Dendritic cell treated with granulocyte-macrophage colony-stimulating factor and Interleukin-4, amounts not matched to agents 40 ng/mL and 50 ng/mL, for 4 days (primary cell): ENCODE results near the gene PLTP.
"Not testable (repeated sequence)": the region's sequence is repeated elsewhere in the genome, so short reads cannot be mapped to it uniquely, and the experiment has no call there.

Source experiments
- H3K27ac Mint-ChIP-seq: one replicate; pipeline ENCODE4 v1.8.0; 2022; ENCODE audit warnings: mild to moderate bottlenecking, mixed read lengths
- H3K27me3 Mint-ChIP-seq: one replicate; pipeline ENCODE4 v1.8.0; 2022; ENCODE audit warnings: mild to moderate bottlenecking, mixed read lengths
- H3K36me3 Mint-ChIP-seq: one replicate; pipeline ENCODE4 v1.8.0; 2022; ENCODE audit warnings: low read depth, mixed read lengths
- H3K4me1 Mint-ChIP-seq: one replicate; pipeline ENCODE4 v1.8.0; 2022; ENCODE audit warnings: low read depth, mixed read lengths
- H3K4me3 Mint-ChIP-seq: one replicate; pipeline ENCODE4 v1.8.0; 2022; ENCODE audit warnings: mild to moderate bottlenecking, moderate library complexity, mixed read lengths
- H3K9me3 Mint-ChIP-seq: one replicate; pipeline ENCODE4 v1.8.0; 2022; ENCODE audit warnings: mixed read lengths
- intact Hi-C: fragments of 100-400 bp; cut with micrococcal nuclease; formaldehyde crosslinking; loops from one replicate; pipeline ENCODE4 v1.15.0; 2022

PLTP gene

DNA sequence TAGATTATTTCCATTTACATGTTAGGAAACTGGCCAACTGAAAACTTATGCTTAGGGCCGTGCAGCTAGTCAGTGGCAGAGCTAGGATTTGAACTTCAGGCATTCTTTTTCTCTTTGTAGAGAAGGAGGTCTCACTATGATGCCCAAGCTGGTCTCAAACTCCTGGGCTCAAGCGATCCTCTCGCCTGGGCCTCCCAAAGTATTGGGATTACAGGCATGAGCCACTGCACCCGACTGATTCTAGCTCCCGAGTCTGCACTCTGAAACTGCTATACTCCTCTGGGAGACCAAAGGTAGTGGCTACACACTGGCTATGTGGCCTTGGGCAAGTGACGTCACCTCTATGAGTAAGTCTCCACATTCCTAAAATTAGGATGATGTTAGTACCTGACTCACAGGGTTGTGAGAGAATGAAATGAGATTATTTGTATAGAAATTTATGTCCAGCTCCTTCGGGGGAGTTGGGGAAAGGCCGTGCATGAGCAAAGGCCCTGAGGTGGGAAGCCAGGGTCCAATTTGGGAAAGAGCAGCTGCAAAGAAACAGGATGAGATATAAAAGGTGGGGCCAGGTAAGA lies 6.4 kb downstream of the PLTP start:
- H3K4me1 Mint-ChIP-seq: peaks cover 26% of the 10 kb centered on the region
- no peak overlapping the region for H3K4me3 Mint-ChIP-seq
- H3K36me3 Mint-ChIP-seq: no peaks in the 10 kb centered on the region
- no peaks in the 10 kb centered on the region for H3K27me3 Mint-ChIP-seq
- H3K27ac Mint-ChIP-seq: peak overlapping the region; percentile 55
- intact Hi-C loops: no loop called here
- no peaks in the 10 kb centered on the region for H3K9me3 Mint-ChIP-seq

DNA sequence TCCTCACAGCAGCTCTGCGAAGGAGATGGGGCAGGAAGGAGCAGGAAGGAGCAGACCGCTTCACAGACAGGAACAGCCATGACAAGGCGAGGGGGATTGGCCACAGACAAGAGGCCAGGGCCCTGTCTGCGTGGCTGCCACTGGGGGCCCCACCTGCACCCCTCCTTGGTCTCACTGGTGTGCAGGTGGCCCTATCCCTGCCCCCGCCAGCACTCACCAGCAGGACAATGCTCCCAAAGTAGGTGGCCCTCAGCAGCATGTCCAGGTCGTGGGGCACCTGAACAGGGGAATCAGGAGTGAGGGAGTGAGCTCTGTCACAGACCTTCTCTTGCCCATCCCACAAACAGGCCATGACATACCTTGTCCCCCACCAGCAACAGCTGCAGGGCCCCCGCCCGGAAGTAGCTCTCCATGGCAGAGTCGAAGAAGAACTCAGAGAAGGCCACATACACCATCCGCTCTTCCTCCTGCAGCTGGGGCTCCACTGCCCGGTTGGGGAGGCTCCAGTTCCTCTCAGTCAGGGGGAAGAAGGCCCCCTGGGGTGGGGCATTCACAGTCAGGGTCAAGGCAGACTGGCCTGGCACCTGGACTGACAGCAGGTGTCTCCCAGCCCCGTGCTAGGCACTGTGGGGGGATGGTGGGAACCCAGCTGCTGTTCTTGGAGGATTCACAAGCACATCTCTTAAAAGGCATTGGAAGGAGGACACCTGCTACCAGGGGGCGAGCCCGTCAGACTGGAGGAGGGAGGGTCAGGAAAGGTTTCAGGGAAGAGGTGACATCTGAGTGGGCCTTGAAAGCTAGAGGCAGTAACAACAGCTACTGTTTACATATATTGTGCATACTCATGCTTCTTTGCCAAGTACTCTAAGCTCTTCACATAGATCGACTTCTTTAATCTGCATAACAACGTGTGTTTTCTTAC lies 7.1 kb downstream of the PLTP start:
- Mint-ChIP-seq H3K27ac (peak overlapping the region; percentile 55), H3K9me3 (no peaks in the 10 kb centered on the region), H3K4me3 (no peak overlapping the region), H3K36me3 (peaks cover 2% of the 10 kb centered on the region), H3K27me3 (no peaks in the 10 kb centered on the region), H3K4me1 (peaks cover 18% of the 10 kb centered on the region)
- intact Hi-C loops: no loop called here

- Mint-ChIP-seq H3K27ac (no peak overlapping the region), H3K36me3 (peaks cover 28% of the 10 kb centered on the region), H3K4me3 (no peak overlapping the region), H3K9me3 (no peaks in the 10 kb centered on the region), H3K27me3 (no peaks in the 10 kb centered on the region), H3K4me1 (peaks cover 10% of the 10 kb centered on the region)
- intact Hi-C loops: no loop called here
Measured at GRCh38 chr20:45902199-45902701, 9.7 kb downstream of the PLTP start.

DNA sequence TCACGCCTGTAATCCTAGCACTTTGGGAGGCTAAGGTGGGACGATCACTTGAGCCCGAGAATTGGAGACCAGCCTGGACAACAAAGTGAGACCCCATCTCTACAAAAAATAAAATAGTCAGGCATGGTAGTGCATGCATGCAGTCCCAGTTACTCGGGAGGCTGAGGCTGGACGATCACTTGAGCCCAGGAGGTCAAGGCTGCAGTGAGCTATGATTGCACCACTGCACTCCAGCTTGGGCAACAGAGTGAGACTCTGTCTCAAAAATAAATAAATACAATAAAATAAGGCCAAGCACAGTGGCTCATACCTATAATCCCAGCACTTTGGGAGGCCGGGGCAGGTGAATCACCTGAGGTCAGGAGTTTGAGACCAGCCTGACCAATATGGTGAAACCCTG lies 10.6 kb downstream of the PLTP start:
- Mint-ChIP-seq H3K4me1 (peaks cover 10% of the 10 kb centered on the region), H3K36me3 (peaks cover 38% of the 10 kb centered on the region)
- not testable (repeated sequence) for H3K4me3 Mint-ChIP-seq

DNA sequence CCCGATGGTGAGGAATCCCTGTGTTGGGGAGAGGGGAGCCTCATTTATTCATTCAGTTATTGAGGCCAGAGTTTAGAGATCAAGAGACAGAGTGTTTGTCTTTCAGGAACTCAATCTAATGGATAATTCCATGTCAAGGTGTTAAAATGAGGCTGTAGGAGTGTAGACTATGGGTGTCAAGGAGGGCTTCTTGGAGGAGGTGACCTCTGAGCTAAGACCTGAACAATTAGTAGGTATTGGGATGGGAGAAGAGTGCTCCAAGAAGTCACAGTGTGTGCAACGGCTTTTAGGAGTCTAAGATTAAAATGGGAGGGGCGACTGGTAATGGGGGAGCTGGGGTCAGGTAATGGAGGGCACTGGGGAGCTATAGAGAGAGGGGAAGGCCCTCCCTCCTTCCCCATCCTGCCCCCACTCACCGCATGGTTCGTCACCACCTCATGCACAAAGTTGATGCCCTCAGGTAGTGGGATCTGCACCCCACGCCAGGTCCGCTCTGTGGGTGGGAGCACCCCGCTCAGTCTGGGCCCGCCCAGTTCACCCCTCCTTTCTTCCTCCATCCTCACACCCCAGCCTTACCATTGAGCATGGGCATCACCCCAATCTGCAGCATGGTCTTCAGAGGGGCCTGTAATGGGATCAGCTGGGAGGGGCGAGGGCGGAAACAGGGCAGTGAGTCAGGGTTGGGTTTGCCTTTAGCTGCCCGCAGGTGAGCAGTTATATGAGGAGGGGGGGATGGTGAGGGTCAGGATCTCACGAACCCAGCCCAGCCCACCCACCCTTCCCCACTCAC lies 12.7 kb downstream of the PLTP start:
- intact Hi-C loops: no loop called here
- no peak overlapping the region for H3K27ac Mint-ChIP-seq
- H3K36me3 Mint-ChIP-seq: peaks cover 59% of the 10 kb centered on the region
- H3K27me3 Mint-ChIP-seq: no peaks in the 10 kb centered on the region
- no peaks in the 10 kb centered on the region for H3K9me3 Mint-ChIP-seq
- no peak overlapping the region for H3K4me3 Mint-ChIP-seq
- H3K4me1 Mint-ChIP-seq: peaks cover 2% of the 10 kb centered on the region

More for the DNA sequence above, 10.6 kb downstream of the PLTP start:
- H3K27ac Mint-ChIP-seq, intact Hi-C loops, H3K9me3 Mint-ChIP-seq, H3K27me3 Mint-ChIP-seq: not testable (repeated sequence)

DNA sequence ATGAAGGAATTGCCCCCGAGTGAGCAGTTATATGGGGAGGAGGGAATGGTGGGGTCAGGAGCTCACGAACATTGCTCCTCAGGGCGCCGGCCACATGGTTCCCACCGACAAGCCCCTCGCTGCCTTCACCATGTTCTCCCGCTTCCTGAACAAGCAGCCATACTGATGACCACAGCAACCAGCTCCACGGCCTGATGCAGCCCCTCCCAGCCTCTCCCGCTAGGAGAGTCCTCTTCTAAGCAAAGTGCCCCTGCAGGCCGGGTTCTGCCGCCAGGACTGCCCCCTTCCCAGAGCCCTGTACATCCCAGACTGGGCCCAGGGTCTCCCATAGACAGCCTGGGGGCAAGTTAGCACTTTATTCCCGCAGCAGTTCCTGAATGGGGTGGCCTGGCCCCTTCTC lies 13.7 kb downstream of the PLTP start:
- Mint-ChIP-seq H3K27ac (no peak overlapping the region), H3K4me1 (peaks cover 11% of the 10 kb centered on the region), H3K27me3 (no peaks in the 10 kb centered on the region), H3K9me3 (no peaks in the 10 kb centered on the region), H3K4me3 (no peak overlapping the region), H3K36me3 (peaks cover 68% of the 10 kb centered on the region)
- intact Hi-C loops: no loop called here

DNA sequence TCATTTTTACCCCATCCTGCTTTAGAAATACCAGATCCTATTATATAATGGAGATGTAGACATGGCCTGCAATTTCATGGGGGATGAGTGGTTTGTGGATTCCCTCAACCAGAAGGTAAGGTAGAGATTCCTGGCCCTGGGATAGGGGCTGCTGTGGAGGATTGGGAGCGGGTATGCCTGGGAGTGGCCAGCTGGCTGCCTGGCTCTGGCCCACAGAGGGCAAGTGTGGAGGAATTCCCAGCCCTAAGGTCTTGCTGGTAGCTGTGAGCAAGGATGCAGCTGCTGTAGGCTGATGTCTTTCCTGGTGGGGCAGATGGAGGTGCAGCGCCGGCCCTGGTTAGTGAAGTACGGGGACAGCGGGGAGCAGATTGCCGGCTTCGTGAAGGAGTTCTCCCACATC lies 14.3 kb downstream of the PLTP start:
- H3K9me3 Mint-ChIP-seq: no peaks in the 10 kb centered on the region
- H3K27me3 Mint-ChIP-seq: no peaks in the 10 kb centered on the region
- H3K4me3 Mint-ChIP-seq: no peak overlapping the region
- H3K36me3 Mint-ChIP-seq: peaks cover 74% of the 10 kb centered on the region
- intact Hi-C loops: no loop called here
- H3K27ac Mint-ChIP-seq: no peak overlapping the region
- peaks cover 17% of the 10 kb centered on the region for H3K4me1 Mint-ChIP-seq

DNA sequence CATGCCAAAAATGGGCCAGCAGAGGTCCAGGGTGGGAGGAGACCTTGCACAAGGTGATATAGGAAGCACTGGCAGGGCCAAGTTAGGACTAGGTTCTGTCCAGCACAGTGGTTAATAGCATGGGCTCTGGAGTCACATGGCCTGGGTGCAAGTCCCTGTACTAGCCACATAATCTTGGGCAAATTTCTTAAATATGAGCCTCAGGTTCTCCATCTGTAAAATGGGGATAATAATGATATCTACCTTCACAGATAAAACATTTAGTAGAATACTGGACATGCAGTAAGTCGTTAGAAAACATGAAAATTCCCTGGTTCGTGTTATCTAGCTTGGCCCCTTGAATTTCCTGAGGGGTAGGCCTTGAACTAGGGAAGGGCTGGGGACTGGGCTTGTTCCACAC lies 14.7 kb downstream of the PLTP start:
- Mint-ChIP-seq H3K36me3 (peaks cover 78% of the 10 kb centered on the region), H3K9me3 (no peaks in the 10 kb centered on the region), H3K27ac (no peak overlapping the region)

GRCh38 chr20:45896641-45897161 lies 15.3 kb downstream of the PLTP start:
- H3K4me3 Mint-ChIP-seq: no peak overlapping the region
- H3K27me3 Mint-ChIP-seq: no peaks in the 10 kb centered on the region
- H3K36me3 Mint-ChIP-seq: peaks cover 83% of the 10 kb centered on the region
- intact Hi-C loops: no loop called here
- H3K27ac Mint-ChIP-seq: no peak overlapping the region
- no peaks in the 10 kb centered on the region for H3K9me3 Mint-ChIP-seq
- H3K4me1 Mint-ChIP-seq: peaks cover 26% of the 10 kb centered on the region

More for the DNA sequence above, 14.7 kb downstream of the PLTP start:
- intact Hi-C loops: no loop called here
- Mint-ChIP-seq H3K4me1 (peaks cover 21% of the 10 kb centered on the region), H3K27me3 (no peaks in the 10 kb centered on the region), H3K4me3 (no peak overlapping the region)

- intact Hi-C loops: no loop called here
- Mint-ChIP-seq H3K36me3 (peaks cover 89% of the 10 kb centered on the region), H3K27ac (no peak overlapping the region), H3K27me3 (no peaks in the 10 kb centered on the region), H3K4me3 (no peak overlapping the region), H3K4me1 (peaks cover 32% of the 10 kb centered on the region), H3K9me3 (no peaks in the 10 kb centered on the region)
Measured at GRCh38 chr20:45894797-45895196, 17.2 kb downstream of the PLTP start.

- Mint-ChIP-seq H3K4me1 (peaks cover 39% of the 10 kb centered on the region), H3K36me3 (peaks cover 80% of the 10 kb centered on the region), H3K9me3 (no peaks in the 10 kb centered on the region), H3K27me3 (no peaks in the 10 kb centered on the region), H3K27ac (peak overlapping the region; percentile 54), H3K4me3 (no peak overlapping the region)
- intact Hi-C loops: no loop called here
Measured at GRCh38 chr20:45893831-45894230, 18.1 kb downstream of the PLTP start.

DNA sequence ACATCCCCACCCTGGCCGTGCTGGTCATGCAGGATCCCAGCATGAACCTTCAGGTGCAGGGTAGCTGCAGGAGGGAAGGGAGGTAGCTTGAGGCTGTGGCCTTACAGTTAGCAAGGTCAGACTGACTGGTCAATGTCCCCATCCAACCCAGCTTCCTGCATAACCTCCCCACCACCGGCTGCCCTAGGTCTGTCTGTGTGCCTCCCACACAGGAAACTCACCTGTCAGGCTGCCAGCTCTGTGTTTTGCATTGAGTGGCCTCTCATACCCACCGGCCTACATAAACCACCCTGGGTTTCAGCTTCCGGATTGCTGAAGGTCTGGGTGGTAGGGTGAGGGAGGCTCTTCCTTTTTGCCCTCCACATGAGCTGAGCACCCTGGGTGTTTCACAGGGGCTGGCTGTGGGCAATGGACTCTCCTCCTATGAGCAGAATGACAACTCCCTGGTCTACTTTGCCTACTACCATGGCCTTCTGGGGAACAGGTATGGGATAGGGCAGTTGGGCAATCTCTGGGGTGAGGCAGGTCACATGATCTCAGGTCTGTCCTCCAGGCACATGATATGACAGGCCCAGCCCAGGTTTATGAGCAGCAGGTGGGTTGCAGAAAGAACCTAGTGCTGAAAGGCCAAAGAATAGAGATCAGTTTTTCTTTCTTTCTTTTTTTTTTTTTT lies 19.0 kb downstream of the PLTP start:
- Mint-ChIP-seq H3K27ac (peak overlapping the region; percentile 84), H3K9me3 (no peaks in the 10 kb centered on the region), H3K4me3 (peak overlapping the region; percentile 85), H3K4me1 (peaks cover 44% of the 10 kb centered on the region), H3K36me3 (peaks cover 76% of the 10 kb centered on the region), H3K27me3 (no peaks in the 10 kb centered on the region)
- intact Hi-C loops: no loop called here

DNA sequence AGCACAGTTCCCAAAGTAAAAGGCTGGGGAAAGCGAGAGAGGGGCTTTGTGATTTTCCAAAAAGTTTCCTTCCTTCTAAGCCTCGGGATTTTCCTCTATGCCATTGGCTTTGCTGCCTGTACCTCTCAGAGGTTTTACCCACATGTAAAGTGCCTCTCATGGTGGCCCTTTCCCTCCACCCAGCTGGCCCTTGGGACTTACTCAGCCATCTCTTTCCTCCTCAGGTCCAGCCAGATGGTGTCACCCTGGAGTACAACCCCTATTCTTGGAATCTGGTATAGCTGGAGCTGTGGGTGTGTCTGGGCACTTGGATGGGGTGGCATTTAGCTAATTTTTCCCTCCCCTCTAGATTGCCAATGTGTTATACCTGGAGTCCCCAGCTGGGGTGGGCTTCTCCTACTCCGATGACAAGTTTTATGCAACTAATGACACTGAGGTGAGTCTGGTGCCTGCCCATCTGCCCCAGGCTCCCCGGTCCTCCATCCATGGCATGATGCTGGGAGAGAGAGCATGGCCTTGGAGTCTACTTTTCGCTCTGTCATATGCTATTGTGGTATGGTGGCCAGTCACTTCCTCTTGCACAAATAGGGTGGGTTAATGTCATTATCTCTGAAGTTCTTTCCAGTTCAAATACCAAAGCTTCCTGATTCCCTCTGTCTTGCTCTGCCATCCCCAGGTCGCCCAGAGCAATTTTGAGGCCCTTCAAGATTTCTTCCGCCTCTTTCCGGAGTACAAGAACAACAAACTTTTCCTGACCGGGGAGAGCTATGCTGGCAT lies 19.7 kb downstream of the PLTP start:
- Mint-ChIP-seq H3K4me1 (peaks cover 44% of the 10 kb centered on the region), H3K4me3 (peak overlapping the region; percentile 85), H3K27me3 (no peaks in the 10 kb centered on the region), H3K36me3 (peaks cover 75% of the 10 kb centered on the region), H3K9me3 (no peaks in the 10 kb centered on the region), H3K27ac (peak overlapping the region; percentile 84)
- intact Hi-C loops: no loop called here
